GM23338 (cell line): Measurements from ENCODE around the gene MIER1. TPM values are rescaled to one million over a fixed set of nuclear protein-coding genes. Genes with fewer than 3 reads are reported as not detected.
"Not testable (repeated sequence)": the region's sequence is repeated elsewhere in the genome, so short reads cannot be mapped to it uniquely, and the experiment has no call there.

ENCODE experiments used
- ATAC-seq: fragments of 200-7000 bp; cut with Tn5 transposase; 3 replicates; pipeline ENCODE4 v1.9.1; 2020
- DNase-seq: peaks from one replicate; pipeline ENCODE4 v3.0.0-alpha.2; 2015; ENCODE audit warnings: low spot score
- H2AFZ ChIP-seq: fragments of 200-600 bp; sonication (generic); 2 replicates; pipeline ENCODE4 v1.8.0; 2016; ENCODE audit warnings: antibody characterized with exemption, mild to moderate bottlenecking, moderate library complexity
- H3F3A ChIP-seq: fragments of 200-600 bp; sonication (generic); replicated peaks from 2 replicates; pipeline ENCODE4 v1.8.0; 2017; ENCODE audit warnings: antibody characterized with exemption, mixed run types, low read depth
- H3K27ac ChIP-seq: fragments of 200-600 bp; sonication (generic); 2 replicates; pipeline ENCODE4 v1.6.1; 2016; ENCODE audit warnings: low read depth
- H3K27me3 ChIP-seq: fragments of 200-600 bp; sonication (generic); 2 replicates; pipeline ENCODE4 v1.8.0; 2016; ENCODE audit warnings: mild to moderate bottlenecking, mixed run types, moderate library complexity; ENCODE audit not compliant: insufficient read depth
- H3K36me3 ChIP-seq: fragments of 200-600 bp; sonication (generic); 2 replicates; pipeline ENCODE4 v1.8.0; 2016; ENCODE audit warnings: mild to moderate bottlenecking; ENCODE audit not compliant: insufficient read depth
- H3K4me1 ChIP-seq: fragments of 200-600 bp; sonication (generic); 2 replicates; pipeline ENCODE4 v1.8.0; 2016; ENCODE audit warnings: mild to moderate bottlenecking, moderate library complexity; ENCODE audit not compliant: insufficient read depth
- H3K4me2 ChIP-seq: fragments of 200-600 bp; sonication (generic); 2 replicates; pipeline ENCODE4 v1.7.1; 2017; ENCODE audit warnings: mixed run types
- H3K4me3 ChIP-seq: fragments of 200-600 bp; sonication (generic); 2 replicates; pipeline ENCODE4 v1.6.1; 2016; ENCODE audit warnings: mixed run types
- H3K79me2 ChIP-seq: fragments of 200-600 bp; sonication (generic); replicated peaks from 2 replicates; pipeline ENCODE4 v1.8.0; 2017; ENCODE audit warnings: mild to moderate bottlenecking; ENCODE audit not compliant: insufficient read depth
- H3K9me2 ChIP-seq: fragments of 200-600 bp; sonication (generic); 2 replicates; pipeline ENCODE4 v1.8.0; 2017; ENCODE audit not compliant: insufficient read depth
- H4K20me1 ChIP-seq: fragments of 200-600 bp; sonication (generic); replicated peaks from 2 replicates; pipeline ENCODE4 v1.8.0; 2017; ENCODE audit warnings: mild to moderate bottlenecking; ENCODE audit not compliant: insufficient read depth
- H3K27ac Mint-ChIP-seq: 2 replicates; pipeline ENCODE4 v1.8.0; 2020; ENCODE audit warnings: inconsistent platforms, mild to moderate bottlenecking, moderate library complexity, mixed read lengths
- H3K27me3 Mint-ChIP-seq: 3 replicates; pipeline ENCODE4 v1.8.0; 2022; ENCODE audit warnings: low read depth, mild to moderate bottlenecking, moderate library complexity, mixed read lengths, inconsistent platforms; ENCODE audit not compliant: insufficient read depth, poor library complexity
- H3K36me3 Mint-ChIP-seq: 3 replicates; pipeline ENCODE4 v1.8.0; 2021; ENCODE audit warnings: low read depth, mild to moderate bottlenecking, inconsistent platforms, moderate library complexity, mixed read lengths
- H3K4me1 Mint-ChIP-seq: 3 replicates; pipeline ENCODE4 v1.8.0; 2020; ENCODE audit warnings: mild to moderate bottlenecking, inconsistent platforms, mixed read lengths
- H3K4me3 Mint-ChIP-seq: 3 replicates; pipeline ENCODE4 v1.8.0; 2021; ENCODE audit warnings: moderate library complexity, mild to moderate bottlenecking, inconsistent platforms, mixed read lengths
- H3K9me3 Mint-ChIP-seq: 3 replicates; pipeline ENCODE4 v1.8.0; 2020; ENCODE audit warnings: moderate library complexity, mild to moderate bottlenecking, inconsistent platforms, mixed read lengths
- CTCF ChIP-seq, 2 experiments: fragments of 200-600 bp in 1 of 2; sonication (generic) in 1 of 2; conservative IDR thresholded peaks; 2 replicates each; pipeline versions ENCODE4 v1.5.1 to v1.6.1; 2016 to 2017; ENCODE audit warnings: antibody characterized with exemption in 2 of 2, low read depth in 2 of 2, mild to moderate bottlenecking in 2 of 2, moderate library complexity in 1 of 2
- ETS1 ChIP-seq: IDR thresholded peaks from 2 replicates; pipeline ENCODE4 v1.6.1; 2016; ENCODE audit warnings: antibody characterized with exemption
- EZH2 ChIP-seq: fragments of 200-600 bp; sonication (generic); IDR thresholded peaks from one replicate; pipeline ENCODE4 v1.8.0; 2017; ENCODE audit warnings: antibody characterized with exemption, mild to moderate bottlenecking, low read depth; ENCODE audit not compliant: unreplicated experiment
- EZH2phosphoT487 ChIP-seq: fragments of 200-600 bp; sonication (generic); IDR thresholded peaks from one replicate; pipeline ENCODE4 v1.8.1; 2018; ENCODE audit warnings: antibody characterized with exemption; ENCODE audit not compliant: unreplicated experiment
- NANOG ChIP-seq: IDR thresholded peaks from 2 replicates; pipeline ENCODE4 v1.6.1; 2016; ENCODE audit warnings: antibody characterized with exemption, borderline replicate concordance
- POLR2AphosphoS5 ChIP-seq: IDR thresholded peaks from 2 replicates; pipeline ENCODE4 v1.6.1; 2016; ENCODE audit warnings: antibody characterized with exemption, low read depth
- STAT1 ChIP-seq: IDR thresholded peaks from one replicate; pipeline ENCODE4 v1.6.1; 2016; ENCODE audit warnings: antibody characterized with exemption; ENCODE audit not compliant: unreplicated experiment
- ZNF114 ChIP-seq: fragments of 250-450 bp; sonication (Bioruptor Pico); IDR thresholded peaks from 2 replicates; pipeline ENCODE4 v1.5.0; 2020; ENCODE audit warnings: mild to moderate bottlenecking, moderate library complexity
- ZNF331 ChIP-seq: fragments of 250-450 bp; sonication (Bioruptor Pico); IDR thresholded peaks from 2 replicates; pipeline ENCODE4 v1.5.0; 2020; ENCODE audit warnings: low read depth, mild to moderate bottlenecking, moderate library complexity
- polyA plus RNA-seq: library from polyadenylated mRNA; unstranded; fragments of >200 nt; fragmentation: Nextera tagmentation; extraction: Ambion mirVana; gene quantifications from 2 replicates; pipeline ENCODE4 v1.2.1, GENCODE V29; 2016
- total RNA-seq: library from RNA; depleted of rRNA; stranded (reverse); fragments of >200 nt; shearing (Covaris generic); gene quantifications from 2 replicates; pipeline ENCODE4 v1.2.3, GENCODE V29; 2014

MIER1 gene
- total and polyA plus RNA-seq, 2 experiments from 2014 or later = 38.2 to 72.8 TPM

- H3K36me3 Mint-ChIP-seq = peaks cover 46% of the 10 kb centered on the region; the same call in 2 of the 3 replicates
- Histone ChIP-seq H3K79me2 (no peaks in the 10 kb centered on the region; the same call in 1 of the 2 replicates), H3F3A (no peaks in the 10 kb centered on the region), H3K36me3 (peaks cover 34% of the 10 kb centered on the region; the same call in 1 of the 2 replicates), H2AFZ (no peak overlapping the region), H3K27ac (no peak overlapping the region), H3K27me3 (no peaks in the 10 kb centered on the region), H3K4me2 (no peak overlapping the region), H4K20me1 (no peaks in the 10 kb centered on the region), H3K4me1 (no peaks in the 10 kb centered on the region), H3K9me2 (no peaks in the 10 kb centered on the region), H3K4me3 (no peak overlapping the region)
- no peak for TF ChIP-seq ETS1
- TF ChIP-seq NANOG = no peak
- TF ChIP-seq EZH2phosphoT487 = no peak
- no peak for TF ChIP-seq POLR2AphosphoS5
- H3K27me3 Mint-ChIP-seq = no peaks in the 10 kb centered on the region
- DNase-seq (no peak), ATAC-seq (no peak)
- H3K4me3 Mint-ChIP-seq = no peak overlapping the region
- no peak overlapping the region for H3K27ac Mint-ChIP-seq
- H3K4me1 Mint-ChIP-seq = 0 out of 3 replicates have a peak, but pooled peaks cover 2% of the 10 kb centered on the region
- H3K9me3 Mint-ChIP-seq = no peaks in the 10 kb centered on the region
Measured at GRCh38 chr1:66957938-66958337, 33.1 kb downstream of the MIER1 start.

GRCh38 chr1:66966188-66966873 is 41.5 kb downstream of the MIER1 start:
- DNase-seq, H3K27me3 ChIP-seq, H3K9me2 ChIP-seq, H4K20me1 ChIP-seq, H3K4me1 ChIP-seq, H2AFZ ChIP-seq, H3K4me3 Mint-ChIP-seq, H3K27ac Mint-ChIP-seq, H3K4me2 ChIP-seq, H3K27ac ChIP-seq, H3F3A ChIP-seq, H3K27me3 Mint-ChIP-seq, H3K4me1 Mint-ChIP-seq, ATAC-seq, H3K4me3 ChIP-seq, H3K9me3 Mint-ChIP-seq: not testable (repeated sequence)
- Histone ChIP-seq H3K79me2 (0 out of 2 replicates have a peak, but pooled peaks cover 11% of the 10 kb centered on the region), H3K36me3 (peaks cover 25% of the 10 kb centered on the region)
- peaks cover 71% of the 10 kb centered on the region for H3K36me3 Mint-ChIP-seq

GRCh38 chr1:66968574-66968973 is 43.8 kb downstream of the MIER1 start:
- Histone ChIP-seq H3K27ac (no peak overlapping the region), H3K79me2 (0 out of 2 replicates have a peak, but pooled peaks cover 11% of the 10 kb centered on the region), H3K36me3 (peaks cover 30% of the 10 kb centered on the region), H3F3A (no peaks in the 10 kb centered on the region), H3K4me3 (no peak overlapping the region), H4K20me1 (peaks cover 4% of the 10 kb centered on the region), H3K4me2 (no peak overlapping the region), H2AFZ (no peak overlapping the region), H3K27me3 (no peaks in the 10 kb centered on the region), H3K9me2 (no peaks in the 10 kb centered on the region), H3K4me1 (no peaks in the 10 kb centered on the region)
- no peak for ATAC-seq
- no peaks in the 10 kb centered on the region for H3K27me3 Mint-ChIP-seq
- H3K4me1 Mint-ChIP-seq = no peaks in the 10 kb centered on the region
- H3K9me3 Mint-ChIP-seq = no peaks in the 10 kb centered on the region; the same call in 2 of the 3 replicates
- no peak for DNase-seq
- no peak overlapping the region for H3K27ac Mint-ChIP-seq
- H3K36me3 Mint-ChIP-seq = peaks cover 56% of the 10 kb centered on the region
- no peak overlapping the region for H3K4me3 Mint-ChIP-seq
- TF ChIP-seq ZNF331 (CRISPR knock-in tag) (no peak), NANOG (no peak), CTCF (conservative IDR thresholded peaks at IDR 0.05; ENCODE audit: low read depth in 2 of 2) (no peak), ETS1 (no peak), EZH2 (no peak), STAT1 (no peak), ZNF114 (CRISPR knock-in tag) (no peak), POLR2AphosphoS5 (no peak)
